HG02938 (cell line): ENCODE data around the gene GPR146.
"Not testable (repeated sequence)": the region's sequence is repeated elsewhere in the genome, so short reads cannot be mapped to it uniquely, and the experiment has no call there.

ENCODE experiments used
- ATAC-seq: cut with Tn5 transposase; IDR thresholded peaks from one replicate; pipeline ENCODE4 v1.9.1; 2021; ENCODE audit warnings: mild to moderate bottlenecking, moderate library complexity; ENCODE audit not compliant: unreplicated experiment

Gene GPR146, protein sequence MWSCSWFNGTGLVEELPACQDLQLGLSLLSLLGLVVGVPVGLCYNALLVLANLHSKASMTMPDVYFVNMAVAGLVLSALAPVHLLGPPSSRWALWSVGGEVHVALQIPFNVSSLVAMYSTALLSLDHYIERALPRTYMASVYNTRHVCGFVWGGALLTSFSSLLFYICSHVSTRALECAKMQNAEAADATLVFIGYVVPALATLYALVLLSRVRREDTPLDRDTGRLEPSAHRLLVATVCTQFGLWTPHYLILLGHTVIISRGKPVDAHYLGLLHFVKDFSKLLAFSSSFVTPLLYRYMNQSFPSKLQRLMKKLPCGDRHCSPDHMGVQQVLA

DNA sequence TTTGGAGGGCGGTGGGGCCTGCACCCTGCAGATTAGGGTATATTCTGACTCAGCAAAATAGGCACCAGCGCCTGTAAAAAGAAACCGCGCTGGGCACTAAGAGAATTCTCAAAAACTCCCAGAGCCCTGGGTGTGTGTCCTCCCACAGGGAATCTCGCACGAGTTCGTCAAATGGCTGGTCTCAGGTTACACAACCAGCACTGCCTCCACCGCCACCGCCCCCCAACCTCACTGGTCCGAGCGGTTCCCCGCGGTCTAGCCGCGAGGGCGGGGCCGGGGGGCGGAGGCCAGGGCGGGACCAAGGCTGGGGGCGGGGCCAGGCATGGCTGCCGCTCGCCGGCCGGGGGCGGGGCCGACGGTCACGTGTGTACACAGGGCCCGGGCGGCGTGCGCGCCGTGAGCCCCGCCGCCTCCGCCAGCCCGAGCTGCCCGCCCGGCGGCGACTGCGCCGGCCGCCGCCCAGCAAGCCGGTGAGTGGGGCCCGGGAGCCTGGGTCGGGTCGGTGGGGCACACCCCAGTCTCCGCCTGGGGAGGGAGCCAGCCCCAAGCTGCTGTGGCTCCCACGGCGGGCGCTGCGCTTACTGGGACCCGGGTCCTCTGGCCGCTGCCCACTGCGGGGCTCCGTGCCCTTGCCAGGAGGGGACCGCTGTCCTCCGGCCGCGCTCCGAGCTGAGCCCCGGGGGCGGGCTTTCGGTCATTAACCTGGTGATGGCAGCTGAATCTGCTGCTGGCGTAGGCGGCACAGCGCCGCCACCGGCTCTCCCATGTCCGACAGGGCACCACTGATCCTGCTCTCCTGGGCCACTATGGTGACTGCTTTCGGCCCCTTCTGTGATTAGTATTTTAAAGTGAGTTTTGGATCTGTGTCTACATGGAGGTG, at the start of gene GPR146:
TSS of gene GPR146 (plus strand) at position 358 of the 880 bp plus-strand sequence. CDS start 12,970 bp downstream, outside the sequence.
- peak; percentile 69 for ATAC-seq

DNA sequence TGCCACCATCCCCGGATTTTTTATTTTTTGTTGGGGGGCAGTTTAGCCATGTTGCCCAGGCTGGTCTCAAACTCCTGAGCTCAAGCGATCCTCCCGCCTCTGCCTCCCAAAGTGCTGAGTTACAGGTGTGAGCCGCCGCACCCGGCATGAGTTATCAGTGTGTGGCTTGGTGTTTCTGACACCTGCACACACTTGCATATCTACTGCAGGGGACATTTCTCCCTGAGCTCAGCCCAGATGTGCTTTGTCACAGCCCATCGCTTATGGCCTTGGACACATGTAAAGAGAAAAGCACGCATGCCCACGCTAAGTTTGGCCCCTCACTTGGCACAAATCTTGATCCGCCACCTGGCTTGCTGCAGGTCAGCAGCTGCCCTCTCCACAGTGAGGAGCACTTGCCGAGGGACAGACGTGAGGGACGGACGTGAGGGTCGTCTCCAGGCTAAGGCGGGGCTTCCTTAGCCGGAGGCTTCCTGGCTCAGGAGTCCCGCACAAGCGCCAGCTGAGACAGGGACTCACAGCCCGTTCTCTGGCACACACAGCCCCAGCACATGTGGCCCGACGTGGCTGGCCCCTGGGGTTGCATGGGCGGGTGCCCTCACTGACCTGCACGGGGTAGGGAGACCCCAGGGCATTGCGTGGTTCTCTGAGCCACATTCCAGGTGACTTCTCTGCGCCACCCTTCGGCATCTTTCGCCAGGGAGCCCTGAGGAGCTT, 49.6 kb upstream of the GPR146 start:
- no peak for ATAC-seq

DNA sequence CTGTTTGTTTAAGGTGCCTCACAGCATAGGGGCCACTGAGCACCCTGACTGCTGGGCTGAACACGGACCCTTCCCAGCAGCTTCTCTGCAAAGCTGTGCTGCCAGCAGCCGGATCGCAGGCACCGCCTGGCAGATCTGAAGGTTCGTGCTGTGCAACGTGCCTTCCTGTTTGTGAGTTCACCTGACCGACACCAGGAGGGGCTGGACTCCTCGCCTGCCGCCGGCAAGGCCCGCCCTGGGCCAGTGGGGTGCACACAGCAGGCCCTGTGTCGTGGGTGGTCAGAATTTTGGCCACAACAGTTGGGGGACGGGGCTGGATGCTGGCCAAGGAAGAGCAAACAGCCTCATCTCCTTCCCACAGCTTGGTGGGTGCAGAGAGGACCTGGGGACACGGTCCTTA, 48.8 kb upstream of the GPR146 start:
- no peak for ATAC-seq

DNA sequence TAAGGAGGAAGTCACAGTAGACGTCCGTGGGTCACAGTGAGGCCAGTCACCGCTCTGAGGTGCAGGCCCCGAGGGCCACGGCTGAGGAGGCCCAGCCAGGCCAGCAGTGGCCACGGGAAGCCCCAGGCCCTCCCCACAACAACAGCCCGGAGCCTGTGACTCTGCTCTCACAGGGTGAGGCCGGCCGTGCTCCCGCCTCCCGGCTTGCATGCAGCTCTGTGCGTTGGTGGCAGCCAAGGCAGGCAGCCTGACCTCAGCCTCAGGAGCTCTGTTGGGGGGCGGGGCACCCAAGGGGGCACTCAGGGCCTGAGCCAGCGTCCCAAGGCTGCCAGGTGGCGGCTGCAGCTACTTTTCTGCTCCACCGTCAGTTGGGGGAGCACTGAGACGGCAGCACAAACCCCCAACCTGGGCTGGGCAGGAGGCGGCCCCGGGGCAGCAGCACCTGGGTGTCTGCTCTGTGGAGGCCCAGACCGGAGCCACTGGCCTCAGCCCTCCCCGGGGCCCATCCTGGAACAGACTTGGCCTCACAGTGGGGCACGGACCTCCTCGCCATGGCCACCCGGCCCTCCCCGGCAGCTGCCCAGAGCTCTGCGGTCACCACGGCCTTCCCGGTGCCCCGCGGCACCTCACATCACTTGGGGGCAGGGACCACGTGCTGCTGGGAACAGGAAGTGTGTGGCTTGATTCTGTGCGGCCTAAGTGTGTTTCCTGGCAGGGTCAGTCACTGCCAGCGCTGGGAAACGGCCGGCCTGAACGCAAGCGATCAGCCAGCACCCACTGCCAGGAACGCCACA, 48.1 kb upstream of the GPR146 start:
- no peak for ATAC-seq

DNA sequence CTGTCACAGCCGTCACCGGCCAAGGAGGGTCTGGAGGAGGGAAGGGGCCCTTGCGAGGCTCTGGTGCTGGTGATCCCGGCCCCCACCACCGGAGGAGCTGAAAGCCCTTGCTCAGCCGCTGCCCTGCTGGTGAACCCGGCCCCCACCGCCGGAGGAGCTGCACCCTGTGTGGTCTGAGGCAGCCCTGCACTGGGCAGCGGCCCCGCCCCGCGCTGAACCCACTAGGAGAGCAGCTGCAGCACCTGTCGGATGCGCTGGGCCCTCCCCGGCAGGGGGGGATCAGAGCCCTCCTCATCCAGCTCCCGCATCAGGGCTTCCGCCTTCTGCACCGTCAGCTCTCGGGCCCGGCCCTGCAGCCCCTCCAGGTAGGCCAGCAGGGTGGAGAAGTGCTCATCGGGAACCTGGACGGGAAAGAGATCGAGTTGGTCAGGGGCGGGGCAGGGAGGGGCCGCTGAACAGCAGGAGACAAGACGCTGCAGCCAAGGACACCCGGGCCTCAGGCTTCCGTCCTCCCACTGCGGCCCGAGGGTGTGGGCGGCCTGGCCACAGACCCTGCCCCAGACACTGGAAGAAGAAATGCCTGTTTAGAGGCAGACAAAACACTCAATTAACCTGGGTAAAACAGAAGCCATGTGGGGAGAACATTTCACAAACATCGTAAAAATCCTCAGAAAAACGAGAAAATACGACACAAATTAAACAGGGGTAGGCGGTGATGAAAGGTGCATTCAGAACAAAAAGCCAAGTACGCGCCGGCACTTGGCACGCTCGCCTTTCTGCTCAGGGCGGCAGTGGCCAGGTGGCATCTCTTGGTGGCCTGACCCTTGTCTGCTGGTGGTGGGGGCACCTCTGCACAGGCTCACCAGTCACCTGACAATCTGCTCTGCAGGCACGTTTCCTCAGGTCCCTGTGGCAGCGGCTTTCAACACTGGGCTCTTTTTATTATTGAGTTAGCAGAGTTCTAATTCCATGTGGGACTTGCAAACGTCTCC, 46.6 kb upstream of the GPR146 start:
- ATAC-seq, result no peak

DNA sequence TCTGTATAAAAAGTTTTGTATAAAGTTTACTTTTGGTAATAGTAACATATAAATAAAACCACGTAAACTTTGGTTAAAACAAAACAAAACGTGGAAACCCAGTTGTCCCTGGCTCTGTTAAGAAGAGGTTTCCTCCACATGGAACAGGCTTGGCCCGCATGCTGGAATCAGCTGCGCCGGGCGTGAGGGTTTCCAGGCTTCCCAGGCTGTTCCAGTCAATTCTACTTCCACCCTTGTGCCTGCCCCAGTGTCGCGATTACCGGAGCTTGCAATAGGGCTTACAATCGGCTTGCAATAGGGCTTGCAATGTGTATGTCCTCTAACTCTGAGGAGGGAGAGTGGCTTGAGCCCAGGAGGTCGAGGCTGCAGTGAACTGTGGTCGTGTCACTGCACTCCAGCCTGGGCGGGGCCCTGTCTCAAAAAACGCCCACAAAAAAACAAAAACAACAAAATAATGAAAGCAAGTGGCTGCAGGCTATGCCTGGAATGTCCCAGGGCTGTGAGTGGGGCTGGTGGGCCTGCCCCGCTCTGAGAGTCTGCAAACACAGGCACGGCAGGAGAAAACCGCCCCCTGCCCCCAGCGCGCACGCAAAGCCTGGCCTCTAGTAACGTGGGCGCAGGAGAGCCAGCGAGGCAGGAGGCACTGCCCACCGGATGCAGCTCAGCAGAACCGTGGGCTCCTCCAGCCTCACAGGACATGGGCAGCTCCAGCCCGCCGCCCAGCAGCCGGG, 45.0 kb upstream of the GPR146 start:
- no peak for ATAC-seq

DNA sequence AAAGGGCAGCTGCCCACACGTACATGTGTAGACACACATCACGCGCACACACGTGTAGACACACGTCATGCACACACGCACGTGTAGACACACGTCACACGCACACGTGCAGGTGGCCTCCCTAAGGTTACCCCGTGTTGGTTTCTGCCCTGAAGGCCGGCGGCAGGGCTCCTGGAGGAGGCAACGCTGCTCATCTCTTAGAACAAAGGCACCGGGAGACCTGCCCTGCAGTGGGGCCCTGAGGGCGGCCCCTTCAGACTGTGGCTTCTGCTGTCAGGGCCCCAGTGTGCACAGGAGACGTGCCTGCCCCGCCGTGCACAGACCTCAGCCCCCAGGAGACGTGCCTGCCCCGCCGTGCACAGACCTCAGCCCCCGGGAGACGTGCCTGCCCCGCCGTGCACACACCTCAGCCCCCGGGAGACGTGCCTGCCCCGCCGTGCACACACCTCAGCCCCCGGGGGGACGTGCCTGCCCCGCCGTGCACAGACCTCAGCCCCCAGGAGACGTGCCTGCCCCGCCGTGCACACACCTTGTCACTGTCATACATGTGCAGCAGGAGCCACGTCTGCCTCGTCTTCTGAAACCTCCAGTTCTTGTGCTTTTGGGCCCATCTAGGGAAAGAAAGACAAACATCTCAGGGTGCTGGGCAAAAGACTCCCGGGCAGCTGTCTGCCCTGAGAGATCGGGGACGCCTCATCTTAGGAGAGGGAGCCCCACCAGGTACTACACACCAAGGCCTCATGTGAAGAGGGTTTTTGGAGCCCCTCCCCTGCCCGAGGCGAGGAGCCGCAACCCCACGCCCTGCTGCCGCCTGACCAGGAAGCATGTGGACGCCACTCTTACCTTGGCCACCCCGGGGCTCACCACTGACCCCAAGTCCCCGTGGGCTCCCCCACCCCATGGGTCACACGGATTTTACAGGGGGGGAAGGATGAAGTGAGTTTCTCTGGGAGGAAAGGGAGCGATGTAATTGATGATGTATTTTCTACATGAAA, 44.1 kb upstream of the GPR146 start:
- no peak for ATAC-seq

DNA sequence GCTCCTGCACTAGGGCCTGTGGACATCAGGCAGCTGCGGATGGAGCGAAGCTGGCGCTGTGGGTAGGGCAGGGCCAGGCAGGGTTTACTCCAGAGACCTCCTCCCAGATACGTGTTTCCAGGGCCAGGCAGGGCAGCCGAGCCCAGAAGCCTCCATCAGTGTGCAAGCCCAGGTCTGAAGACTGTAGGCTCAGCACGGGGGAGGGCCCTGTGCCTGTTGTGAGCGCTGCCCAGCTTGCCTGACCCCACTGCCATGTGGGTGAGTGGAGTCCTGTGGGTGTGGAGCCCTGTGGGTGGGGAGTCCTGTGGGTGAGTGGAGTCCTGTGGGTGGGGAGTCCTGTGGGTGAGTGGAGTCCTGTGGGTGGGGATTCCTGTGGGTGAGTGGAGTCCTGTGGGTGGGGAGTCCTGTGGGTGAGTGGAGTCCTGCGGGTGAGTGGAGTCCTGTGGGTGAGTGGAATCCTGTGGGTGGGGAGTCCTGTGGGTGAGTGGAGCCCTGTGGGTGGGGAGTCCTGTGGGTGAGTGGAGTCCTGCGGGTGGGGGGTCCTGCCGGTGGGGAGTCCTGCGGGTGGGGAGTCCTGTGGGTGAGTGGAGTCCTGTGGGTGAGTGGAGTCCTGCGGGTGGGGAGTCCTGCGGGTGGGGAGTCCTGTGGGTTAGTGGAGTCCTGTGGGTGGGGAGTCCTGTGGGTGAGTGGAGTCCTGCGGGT, 43.1 kb upstream of the GPR146 start:
- not testable (repeated sequence) for ATAC-seq

DNA sequence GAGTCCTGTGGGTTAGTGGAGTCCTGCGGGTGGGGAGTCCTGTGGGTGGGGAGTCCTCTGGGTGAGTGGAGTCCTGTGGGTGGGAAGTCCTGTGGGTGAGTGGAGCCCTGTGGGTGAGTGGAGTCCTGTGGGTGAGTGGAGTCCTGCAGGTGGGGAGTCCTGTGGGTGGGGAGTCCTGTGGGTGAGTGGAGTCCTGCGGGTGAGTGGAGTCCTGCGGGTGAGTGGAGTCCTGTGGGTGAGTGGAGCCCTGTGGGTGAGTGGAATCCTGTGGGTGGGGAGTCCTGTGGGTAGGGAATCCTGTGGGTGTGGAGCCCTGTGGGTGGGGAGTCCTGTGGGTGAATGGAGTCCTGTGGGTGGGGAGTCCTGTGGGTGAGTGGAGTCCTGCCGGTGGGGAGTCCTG, 42.3 kb upstream of the GPR146 start:
- ATAC-seq, result not testable (repeated sequence)

DNA sequence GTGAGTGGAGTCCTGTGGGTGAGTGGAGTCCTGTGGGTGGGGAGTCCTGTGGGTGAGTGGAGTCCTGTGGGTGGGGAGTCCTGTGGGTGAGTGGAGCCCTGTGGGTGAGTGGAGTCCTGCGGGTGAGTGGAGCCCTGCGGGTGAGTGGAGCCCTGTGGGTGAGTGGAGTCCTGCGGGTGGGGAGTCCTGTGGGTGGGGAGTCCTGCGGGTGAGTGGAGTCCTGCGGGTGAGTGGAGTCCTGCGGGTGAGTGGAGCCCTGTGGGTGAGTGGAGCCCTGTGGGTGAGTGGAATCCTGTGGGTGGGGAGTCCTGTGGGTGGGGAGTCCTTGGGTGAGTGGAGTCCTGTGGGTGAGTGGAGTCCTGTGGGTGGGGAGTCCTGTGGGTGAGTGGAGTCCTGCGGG, 41.9 kb upstream of the GPR146 start:
- ATAC-seq, result not testable (repeated sequence)

DNA sequence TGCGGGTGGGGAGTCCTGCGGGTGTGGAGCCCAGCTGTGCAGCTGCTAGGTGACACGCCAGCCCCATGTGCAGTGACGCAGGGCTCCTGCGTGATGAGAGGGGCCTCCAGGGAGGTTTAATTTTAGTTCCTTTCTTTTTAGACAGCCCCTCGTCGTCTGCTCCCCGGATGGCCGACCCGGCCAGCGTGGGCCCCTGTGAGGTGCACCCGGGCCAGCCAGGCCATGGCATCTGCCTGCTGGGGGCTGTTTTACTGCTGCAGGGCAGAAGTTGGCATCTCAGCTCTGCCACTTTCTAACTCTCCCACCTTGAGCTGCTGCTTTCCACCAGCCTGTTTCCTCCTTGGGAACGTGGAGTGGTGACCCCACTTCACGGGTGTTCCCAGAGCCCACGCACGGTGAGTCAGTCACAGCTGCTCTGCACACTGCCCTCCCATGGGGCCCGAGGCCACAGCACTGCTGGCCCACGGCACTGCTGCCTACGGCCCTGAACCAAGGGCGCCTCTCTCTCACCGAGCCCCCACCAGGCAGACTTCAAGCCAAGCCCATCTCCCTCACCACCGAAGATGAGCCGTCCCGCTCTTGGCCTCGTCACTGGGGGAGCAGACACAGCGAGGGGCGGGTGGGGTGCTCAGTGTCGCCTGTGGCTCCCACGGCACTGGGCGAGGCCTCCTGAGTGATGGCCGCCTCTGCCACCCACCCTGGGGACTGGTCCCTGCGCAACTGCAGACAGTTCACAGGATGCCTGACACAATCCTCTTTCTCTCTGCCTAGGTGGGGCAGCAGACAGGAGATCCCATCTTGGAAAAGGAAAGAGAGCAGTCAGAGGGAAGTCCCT, 40.1 kb upstream of the GPR146 start:
- ATAC-seq, result no peak

DNA sequence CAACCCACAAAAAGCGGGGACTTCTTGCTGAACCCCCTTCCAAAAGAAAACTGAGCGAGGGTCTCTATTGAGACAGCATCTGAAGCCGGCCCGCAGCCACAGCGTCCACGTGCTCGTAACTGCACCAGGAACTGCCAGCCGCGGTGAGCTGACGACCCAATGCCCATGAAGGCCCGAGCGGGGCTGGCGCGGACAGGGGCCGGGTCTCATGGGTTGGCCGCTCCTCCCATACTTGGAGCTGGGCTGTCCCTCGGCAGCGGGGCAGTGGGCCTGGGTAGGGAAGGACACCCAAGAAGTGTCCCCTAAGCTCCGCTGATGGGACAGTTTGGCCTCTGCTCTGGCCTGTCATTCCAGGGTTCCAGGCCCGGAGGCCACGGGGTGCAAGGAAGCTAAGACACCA, 39.0 kb upstream of the GPR146 start:
- no peak for ATAC-seq

DNA sequence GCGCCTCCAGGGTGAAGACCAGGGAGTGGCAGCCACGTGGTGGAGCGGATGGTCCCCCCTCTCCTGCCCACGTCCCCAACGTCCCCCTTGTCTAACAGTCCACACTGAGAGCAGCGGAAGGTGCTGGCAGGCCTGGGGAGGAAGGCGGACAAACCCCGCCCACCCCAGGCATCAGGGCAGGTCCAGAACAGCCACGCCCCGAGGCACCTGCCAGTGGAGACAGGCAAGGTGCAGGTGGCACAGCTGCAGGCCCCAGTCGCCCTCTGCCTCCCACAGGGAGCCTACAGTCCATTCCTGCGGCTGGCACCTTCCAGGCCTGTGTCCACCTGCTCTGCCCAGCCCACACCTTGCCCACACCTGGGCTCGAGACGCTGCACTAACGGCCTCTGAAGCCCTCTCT, 36.4 kb upstream of the GPR146 start:
- no peak for ATAC-seq

DNA sequence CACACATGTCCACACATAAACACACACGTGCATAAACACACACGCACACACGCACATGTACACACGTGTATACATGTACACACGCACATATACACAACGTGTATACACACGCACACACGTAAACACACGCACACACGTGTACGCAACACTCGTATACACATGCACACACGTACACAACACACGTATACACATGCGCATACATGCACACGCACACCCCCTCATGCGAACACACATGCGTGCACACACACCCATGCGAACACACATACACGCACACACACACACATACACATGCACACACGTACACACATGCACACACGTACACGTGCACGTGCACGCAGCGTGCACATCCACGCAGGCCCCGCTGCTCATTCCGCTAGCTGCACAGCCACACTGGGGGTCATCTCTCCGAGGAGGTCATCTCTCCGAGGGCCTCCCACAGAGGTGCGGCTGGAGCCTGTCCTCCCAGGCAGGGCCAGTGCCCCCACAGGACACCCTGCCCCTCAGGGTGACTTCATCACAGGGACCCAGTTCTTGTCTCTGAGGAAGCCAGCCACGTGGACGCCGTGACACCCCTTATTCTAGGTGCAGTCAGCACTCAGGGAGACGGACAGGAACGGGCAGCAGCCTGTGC, 35.5 kb upstream of the GPR146 start:
- ATAC-seq, result no peak

DNA sequence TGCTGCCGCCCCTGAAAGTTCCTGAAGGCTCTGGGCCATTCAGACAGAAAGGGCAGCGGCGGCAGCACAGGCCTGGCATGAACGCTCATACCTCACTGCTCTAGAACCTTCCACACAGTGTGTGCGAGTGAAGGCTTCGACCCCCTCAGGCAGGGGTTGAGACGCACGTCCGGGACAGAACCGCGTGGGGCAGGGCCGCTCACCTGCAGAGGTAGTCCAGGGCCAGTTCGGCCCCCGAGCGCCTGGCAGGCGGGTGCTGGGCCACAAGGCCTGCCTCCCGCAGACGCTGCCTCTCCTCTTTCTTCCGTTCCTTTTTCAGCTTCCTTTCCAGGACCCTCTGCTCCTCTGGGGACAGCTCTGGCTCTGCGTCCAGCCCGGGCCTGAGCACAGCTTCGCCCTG, 34.6 kb upstream of the GPR146 start:
- no peak for ATAC-seq

DNA sequence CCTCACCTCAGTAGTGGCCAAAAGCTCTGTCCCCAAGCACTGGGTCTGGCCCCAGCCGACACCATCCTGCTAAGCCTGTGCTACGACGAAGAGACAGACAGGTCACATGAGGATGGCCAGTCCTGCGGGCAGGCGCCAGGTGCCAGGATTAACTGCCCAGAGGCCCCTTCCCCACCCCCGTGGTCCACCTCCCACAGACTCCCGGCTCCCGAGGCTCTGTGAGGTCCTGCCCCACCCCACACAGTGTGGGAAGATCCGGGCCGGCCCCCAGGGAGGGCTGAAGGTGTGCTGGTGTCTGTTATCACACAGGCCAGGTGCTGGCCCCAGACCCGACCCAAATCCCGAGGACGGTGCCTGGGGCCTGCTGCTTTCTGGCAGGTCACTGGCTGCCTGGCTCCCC, 34.1 kb upstream of the GPR146 start:
- ATAC-seq, result no peak
